ENCODE data around the gene SNCAIP.

GRCh38 chr5:122430319-122430586 is 118.2 kb downstream of the SNCAIP start:
- TF ChIP-seq, protein P1, sequence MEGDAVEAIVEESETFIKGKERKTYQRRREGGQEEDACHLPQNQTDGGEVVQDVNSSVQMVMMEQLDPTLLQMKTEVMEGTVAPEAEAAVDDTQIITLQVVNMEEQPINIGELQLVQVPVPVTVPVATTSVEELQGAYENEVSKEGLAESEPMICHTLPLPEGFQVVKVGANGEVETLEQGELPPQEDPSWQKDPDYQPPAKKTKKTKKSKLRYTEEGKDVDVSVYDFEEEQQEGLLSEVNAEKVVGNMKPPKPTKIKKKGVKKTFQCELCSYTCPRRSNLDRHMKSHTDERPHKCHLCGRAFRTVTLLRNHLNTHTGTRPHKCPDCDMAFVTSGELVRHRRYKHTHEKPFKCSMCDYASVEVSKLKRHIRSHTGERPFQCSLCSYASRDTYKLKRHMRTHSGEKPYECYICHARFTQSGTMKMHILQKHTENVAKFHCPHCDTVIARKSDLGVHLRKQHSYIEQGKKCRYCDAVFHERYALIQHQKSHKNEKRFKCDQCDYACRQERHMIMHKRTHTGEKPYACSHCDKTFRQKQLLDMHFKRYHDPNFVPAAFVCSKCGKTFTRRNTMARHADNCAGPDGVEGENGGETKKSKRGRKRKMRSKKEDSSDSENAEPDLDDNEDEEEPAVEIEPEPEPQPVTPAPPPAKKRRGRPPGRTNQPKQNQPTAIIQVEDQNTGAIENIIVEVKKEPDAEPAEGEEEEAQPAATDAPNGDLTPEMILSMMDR (IDR thresholded peaks at IDR 0.05; ENCODE audit: low read length), result no peak
- TF ChIP-seq EZH2 (IDR thresholded peaks at IDR 0.05; ENCODE audit: borderline replicate concordance, low read length), result no peak

Data from OCI-LY1 (cell line).